AG09319 (cell line): ENCODE measurements around the gene TMEM19.

ENCODE experiments used
- DNase-seq: peaks from one replicate; pipeline ENCODE4 v3.0.0-alpha.2; 2010; ENCODE audit warnings: low read depth; ENCODE audit errors: extremely low read depth
- TF ChIP-seq, protein P1 (sequence below): IDR thresholded peaks from 2 replicates; pipeline ENCODE4 v1.5.1; 2011; ENCODE audit warnings: low read depth, mild to moderate bottlenecking, inconsistent platforms, low read length, moderate library complexity

Gene TMEM19

DNA sequence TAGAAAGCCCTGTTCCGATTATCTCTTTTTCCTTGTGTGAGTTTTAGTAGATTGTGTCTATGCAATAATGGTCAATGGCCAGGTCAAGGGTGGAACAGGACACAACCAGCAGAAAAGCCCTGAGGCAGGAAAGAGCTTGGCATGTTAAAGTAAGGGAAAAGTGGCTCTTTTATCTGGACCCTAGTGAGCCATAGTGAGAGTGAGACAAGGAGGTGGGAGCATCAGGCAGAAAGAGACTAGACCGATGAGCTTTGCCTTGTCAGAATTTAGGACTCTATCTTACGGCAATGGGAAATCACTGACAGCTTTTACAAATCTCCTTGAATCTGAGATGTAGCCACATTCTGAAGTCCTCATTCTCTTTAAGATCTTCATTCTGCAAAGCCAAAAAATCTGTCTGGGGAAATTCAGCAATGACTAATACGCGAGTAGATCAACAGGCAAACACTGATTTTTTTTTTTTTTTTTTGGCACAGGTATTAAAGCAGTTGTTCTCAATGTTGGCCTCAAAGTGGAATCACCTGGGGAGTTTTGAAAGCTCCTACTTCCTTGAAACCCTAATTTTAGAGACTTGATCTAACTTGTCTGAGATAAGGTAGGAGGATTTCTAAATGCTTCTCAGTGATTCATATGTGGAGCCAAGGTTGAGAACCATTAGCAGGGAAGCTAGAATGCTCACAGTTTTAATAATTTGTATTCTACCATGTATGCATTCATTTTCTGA is 33.9 kb downstream of the TMEM19 start:
- DNase-seq, result no peak

DNA sequence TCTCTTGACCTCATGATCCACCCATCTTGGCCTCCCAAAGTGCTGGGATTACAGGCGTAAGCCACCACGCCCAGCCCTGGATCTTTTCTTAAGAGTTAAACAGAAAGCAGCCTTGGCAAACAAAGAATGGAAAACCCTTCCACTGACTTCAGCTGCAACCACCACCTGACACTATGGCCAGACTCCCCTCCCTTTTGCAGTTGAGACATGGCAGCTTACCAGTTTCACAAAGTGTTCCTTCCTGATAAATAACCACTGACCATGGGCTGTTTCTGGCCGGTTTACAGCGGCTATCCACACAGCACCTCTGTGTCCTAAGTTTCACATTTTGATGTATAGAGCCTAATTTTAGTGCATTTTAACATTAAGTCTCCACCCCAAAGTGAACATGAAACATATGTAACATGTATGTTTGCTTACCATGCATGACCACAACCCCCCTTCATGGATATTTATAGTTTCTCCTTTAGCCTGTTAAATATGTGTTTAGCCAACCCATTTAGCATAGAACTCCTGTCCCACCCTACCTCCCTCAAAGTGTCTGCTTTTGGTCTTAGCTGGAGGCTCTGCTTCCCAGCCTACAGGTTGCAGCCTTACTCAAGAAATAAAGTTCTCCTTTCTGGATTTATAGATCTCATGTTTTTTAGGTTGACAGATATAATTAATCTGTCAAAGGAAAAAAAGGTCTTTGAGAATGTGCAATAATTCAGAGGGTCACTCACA is 36.1 kb downstream of the TMEM19 start:
- TF ChIP-seq, protein P1, sequence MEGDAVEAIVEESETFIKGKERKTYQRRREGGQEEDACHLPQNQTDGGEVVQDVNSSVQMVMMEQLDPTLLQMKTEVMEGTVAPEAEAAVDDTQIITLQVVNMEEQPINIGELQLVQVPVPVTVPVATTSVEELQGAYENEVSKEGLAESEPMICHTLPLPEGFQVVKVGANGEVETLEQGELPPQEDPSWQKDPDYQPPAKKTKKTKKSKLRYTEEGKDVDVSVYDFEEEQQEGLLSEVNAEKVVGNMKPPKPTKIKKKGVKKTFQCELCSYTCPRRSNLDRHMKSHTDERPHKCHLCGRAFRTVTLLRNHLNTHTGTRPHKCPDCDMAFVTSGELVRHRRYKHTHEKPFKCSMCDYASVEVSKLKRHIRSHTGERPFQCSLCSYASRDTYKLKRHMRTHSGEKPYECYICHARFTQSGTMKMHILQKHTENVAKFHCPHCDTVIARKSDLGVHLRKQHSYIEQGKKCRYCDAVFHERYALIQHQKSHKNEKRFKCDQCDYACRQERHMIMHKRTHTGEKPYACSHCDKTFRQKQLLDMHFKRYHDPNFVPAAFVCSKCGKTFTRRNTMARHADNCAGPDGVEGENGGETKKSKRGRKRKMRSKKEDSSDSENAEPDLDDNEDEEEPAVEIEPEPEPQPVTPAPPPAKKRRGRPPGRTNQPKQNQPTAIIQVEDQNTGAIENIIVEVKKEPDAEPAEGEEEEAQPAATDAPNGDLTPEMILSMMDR, result no peak
- DNase-seq, result no peak

More for the DNA sequence above, 33.9 kb downstream of the TMEM19 start:
- TF ChIP-seq, protein P1, result no peak

DNA sequence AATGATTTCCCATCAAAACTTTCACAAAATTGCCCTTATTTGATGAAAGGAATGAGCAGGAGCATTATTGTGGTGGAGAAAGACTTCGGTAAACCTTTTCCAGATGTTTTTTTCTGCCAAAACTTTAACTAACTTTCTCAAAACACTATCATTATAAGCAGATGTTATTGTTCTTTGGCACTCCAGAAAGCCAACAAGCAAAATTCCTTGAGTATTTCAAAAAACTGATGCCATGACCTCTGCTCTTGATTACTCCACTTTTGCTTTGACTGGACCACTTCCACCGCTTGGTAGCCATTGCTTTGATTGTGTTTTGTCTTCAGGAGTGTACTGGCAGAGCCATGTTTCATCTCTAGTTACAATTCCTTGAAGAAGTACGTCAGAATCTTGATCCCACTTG is 39.1 kb downstream of the TMEM19 start:
- TF ChIP-seq, protein P1, result no peak
- DNase-seq, result peak; percentile 92

DNA sequence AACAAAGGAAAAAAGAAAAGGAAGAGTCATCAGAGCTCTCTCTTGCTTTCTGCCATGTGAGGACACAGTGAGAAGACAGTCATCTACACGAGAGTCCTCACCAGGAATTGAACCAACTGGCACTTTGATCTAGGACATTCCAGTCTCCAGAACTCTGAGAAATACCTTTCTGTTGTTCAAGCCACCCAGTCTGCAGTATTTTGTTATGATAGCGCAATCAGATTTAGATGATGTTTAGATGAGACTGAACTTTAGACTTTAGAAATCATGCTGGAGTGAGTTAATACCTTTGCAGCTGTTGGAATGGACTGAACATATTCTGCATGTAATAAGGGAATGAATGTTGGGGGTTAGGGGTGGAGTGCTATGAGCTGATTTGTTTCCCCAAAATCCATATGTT is 40.7 kb downstream of the TMEM19 start:
- DNase-seq, result no peak
- TF ChIP-seq, protein P1, result no peak

DNA sequence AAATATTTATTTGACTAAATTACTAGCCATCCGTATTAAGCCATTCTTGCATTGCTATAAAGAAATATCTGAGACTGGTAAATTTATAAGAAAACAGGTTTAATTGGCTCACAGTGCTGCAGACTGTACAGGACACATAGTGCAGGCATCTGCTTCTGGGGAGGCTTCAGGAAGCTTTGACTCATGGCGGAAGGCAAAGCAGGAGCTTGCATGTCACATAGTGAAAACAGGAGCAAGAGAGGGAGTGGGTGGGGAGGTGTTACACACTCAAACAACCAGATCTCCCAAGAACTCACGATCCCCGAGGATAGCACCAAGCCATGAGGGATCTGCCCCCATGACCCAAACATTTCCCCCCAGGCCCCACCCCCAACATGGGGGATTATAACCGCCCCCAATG is 42.1 kb downstream of the TMEM19 start:
- no peak for DNase-seq
- TF ChIP-seq, protein P1, result no peak

DNA sequence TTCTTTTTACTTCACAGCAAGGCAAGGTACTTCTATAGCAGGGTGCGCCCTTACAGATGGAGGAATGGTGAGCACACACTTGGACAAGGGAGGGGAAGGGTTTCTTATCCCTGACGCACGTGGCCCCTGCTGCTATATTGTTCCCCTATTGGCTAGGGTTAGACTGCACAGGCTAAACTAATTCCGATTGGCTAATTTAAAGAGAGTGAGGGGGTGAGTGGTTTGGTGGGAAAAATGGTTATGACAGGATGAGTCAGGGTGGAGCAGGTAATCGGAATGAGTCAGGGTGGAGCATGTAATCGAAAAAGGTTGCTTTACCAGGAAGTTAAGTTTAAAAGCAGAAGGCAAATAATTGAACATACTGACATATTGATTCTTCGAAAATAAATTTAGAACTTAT is 45.1 kb downstream of the TMEM19 start:
- TF ChIP-seq, protein P1, result no peak
- DNase-seq, result no peak
